Measurements from ENCODE around the gene SCNM1. TPM values are rescaled to one million over a fixed set of nuclear protein-coding genes. Genes with fewer than 3 reads are reported as not detected.
A peak's percentile ranks its signal among the peaks of the same experiment; 100 is the strongest.

Gene SCNM1
- total and polyA plus RNA-seq, 9 of the 15 experiments (the other 6 are each of a cell fraction or from before 2014, with no cell fraction given) = 17.2 to 204 (median 63.0) TPM

- TF ChIP-seq E2F6 (IDR thresholded peaks at IDR 0.05; ENCODE audit: borderline replicate concordance in 1 of 2, extremely low read depth in 1 of 2, insufficient read depth in 1 of 2, insufficient read length in 1 of 2, low read depth in 1 of 2, low read length in 1 of 2, poor library complexity in 1 of 2, severe bottlenecking in 1 of 2) (peak; percentile 2 to 31), HMGXB4 (CRISPR knock-in tag; IDR thresholded peaks at IDR 0.05) (peak; percentile 51; the same call in 1 of the 2 replicates), TEAD1 (CRISPR knock-in tag; IDR thresholded peaks at IDR 0.05) (peak; percentile 72 to 87), SAFB (IDR thresholded peaks at IDR 0.05; ENCODE audit: borderline replicate concordance, low read depth, low read length) (no peak), MEIS2 (IDR thresholded peaks at IDR 0.05; ENCODE audit: partially characterized antibody) (peak; percentile 57), ARID4B (CRISPR knock-in tag; IDR thresholded peaks at IDR 0.05) (peak; percentile 93), NRF1 (conservative IDR thresholded peaks at IDR 0.05 in 1 of 2, IDR thresholded peaks at IDR 0.05 in 1 of 2) (peak; percentile 75 to 81), CTCFL (IDR thresholded peaks at IDR 0.05; ENCODE audit: borderline replicate concordance, insufficient read depth, low read depth, low read length, poor library complexity, severe bottlenecking) (no peak), RB1 (IDR thresholded peaks at IDR 0.05; ENCODE audit: low read depth) (peak; percentile 71; the same call in 1 of the 2 replicates), MNT (conservative IDR thresholded peaks at IDR 0.05) (peak; percentile 83 to 92), MXI1 (IDR thresholded peaks at IDR 0.05; ENCODE audit: low read depth, low read length) (peak; percentile 39; the same call in 1 of the 2 replicates), CBX3 (IDR thresholded peaks at IDR 0.05; ENCODE audit: borderline replicate concordance in 1 of 2, low read length in 2 of 2) (peak in 1 of 2 experiments; percentile 88; a peak in 1 of 3 replicates), DDX20 (tag; IDR thresholded peaks at IDR 0.05; ENCODE audit: low read depth) (peak; percentile 28; the same call in 1 of the 2 replicates)
These were observed at the start of gene SCNM1, which contains the start of gene LYSMD1 (continued) for GRCh38 chr1:151165738-151166504.
